Kidney (tissue), 14 donors: ENCODE data around the gene GM2A. TPM values are rescaled to one million over a fixed set of nuclear protein-coding genes. Genes with fewer than 3 reads are reported as not detected.

ENCODE experiments used
- DNase-seq, 5 donors: peaks; one replicate each; pipeline ENCODE4 v3.0.0-alpha.2; 2013 to 2020
- FAIRE-seq: peaks from 2 replicates; lab custom pipeline; 2012; peaks lifted over from hg19 to GRCh38; lab: Jason Lieb, UNC
- H3K27ac ChIP-seq, 2 donors: one replicate each; pipeline ENCODE4 v1.7.0; 2013; ENCODE audit warnings: low read depth in 2 of 2, low read length in 2 of 2, inconsistent platforms in 1 of 2
- H3K27me3 ChIP-seq: one replicate; pipeline ENCODE4 v1.7.1; 2013; ENCODE audit warnings: low read length, inconsistent platforms; ENCODE audit not compliant: control insufficient read depth, insufficient read depth
- H3K36me3 ChIP-seq, 3 donors: one replicate each; pipeline versions ENCODE4 v1.7.0 to v1.7.1; 2013; ENCODE audit warnings: low read length in 3 of 3, control low read depth in 1 of 3, inconsistent platforms in 1 of 3; ENCODE audit not compliant: insufficient read depth in 3 of 3, control insufficient read depth in 2 of 3
- H3K4me1 ChIP-seq, 3 donors: one replicate each; pipeline versions ENCODE4 v1.7.0 to v1.7.1; 2013; ENCODE audit warnings: low read length in 3 of 3, inconsistent platforms in 1 of 3, low read depth in 1 of 3; ENCODE audit not compliant: control insufficient read depth in 2 of 3, insufficient read depth in 2 of 3
- H3K4me3 ChIP-seq, 3 donors: one replicate each; pipeline versions ENCODE4 v1.7.0 to v1.8.1; 2013; ENCODE audit warnings: low read length in 3 of 3, control low read depth in 1 of 3, inconsistent platforms in 1 of 3
- H3K9ac ChIP-seq, 3 donors: one replicate each; pipeline versions ENCODE4 v1.7.0 to v1.7.1; 2013; ENCODE audit warnings: low read length in 3 of 3, control low read depth in 1 of 3, inconsistent platforms in 1 of 3
- H3K9me3 ChIP-seq, 3 donors: one replicate each; pipeline versions ENCODE4 v1.7.0 to v1.7.1; 2013; ENCODE audit warnings: low read length in 3 of 3, control low read depth in 1 of 3, inconsistent platforms in 1 of 3; ENCODE audit not compliant: control insufficient read depth in 2 of 3, insufficient read depth in 1 of 3
- CTCF ChIP-seq: IDR thresholded peaks from 3 replicates; pipeline ENCODE4 v1.5.1; 2012; ENCODE audit warnings: mild to moderate bottlenecking, moderate library complexity, borderline replicate concordance; ENCODE audit not compliant: insufficient read depth; ENCODE audit errors: extremely low read depth
- intact Hi-C: fragments of 100-400 bp; cut with DNase I; formaldehyde crosslinking; loops from one replicate; pipeline ENCODE4 v1.11.1; 2022
- polyA plus RNA-seq: library from polyadenylated mRNA; stranded (reverse); fragments of 350-450 nt; fragmentation: Illumina TruSeq; extraction: RNeasy Lipid Tissue Mini Kit (QIAGEN cat#74804); gene quantifications from one replicate; pipeline ENCODE4 v1.2.3, GENCODE V29; 2014; ENCODE audit warnings: low read depth, low replicate concordance; ENCODE audit not compliant: insufficient read depth
- total RNA-seq: library from RNA; stranded (reverse); fragmentation: NEBNext Ultra II Directional; extraction: Animal tissue kit (Norgen Biotek cat#: 25700); gene quantifications from one replicate; pipeline ENCODE4 v1.2.1, GENCODE V29; 2021
- donor health status: control.
- donor health status: control.
- donor health status: control.
- donor health status: control.
- donor health status: control.
- donor health status: DM: yes; HTN: yes; CAD: no.
- donor health status: Normal renal cell carcinoma (clear cell type).

GM2A gene
- total and polyA plus RNA-seq, 2 donors from 2014 or later = 13.7 to 29.8 TPM

- no peaks in the 10 kb centered on the region for H3K36me3 ChIP-seq
- H3K4me3 ChIP-seq = no peak overlapping the region
- intact Hi-C loops = no loop called here
- H3K4me1 ChIP-seq = no peaks in the 10 kb centered on the region
- H3K9ac ChIP-seq = no peak overlapping the region
- no peak overlapping the region for H3K27ac ChIP-seq
- no peak for TF ChIP-seq CTCF
- H3K27me3 ChIP-seq = no peaks in the 10 kb centered on the region
- FAIRE-seq (no peak), DNase-seq (no peak)
- no peaks in the 10 kb centered on the region for H3K9me3 ChIP-seq
Observed at GRCh38 chr5:151283120-151283825, 30.3 kb downstream of the GM2A start.

GRCh38 chr5:151284392-151284967 lies 31.5 kb downstream of the GM2A start:
- Histone ChIP-seq H3K9ac (no peak overlapping the region), H3K27me3 (no peaks in the 10 kb centered on the region), H3K9me3 (no peaks in the 10 kb centered on the region), H3K4me3 (no peak overlapping the region), H3K36me3 (no peaks in the 10 kb centered on the region), H3K27ac (no peak overlapping the region), H3K4me1 (no peaks in the 10 kb centered on the region)
- intact Hi-C loops = no loop called here
- TF ChIP-seq CTCF = peak; percentile 45
- DNase-seq (no peak), FAIRE-seq (no peak)

- Histone ChIP-seq H3K27me3 (no peaks in the 10 kb centered on the region), H3K27ac (no peak overlapping the region), H3K36me3 (no peaks in the 10 kb centered on the region), H3K4me1 (no peaks in the 10 kb centered on the region), H3K4me3 (no peak overlapping the region), H3K9me3 (no peaks in the 10 kb centered on the region), H3K9ac (no peak overlapping the region)
- DNase-seq (peak in 2 of 5 donors; percentile 30), FAIRE-seq (no peak)
- intact Hi-C loops = no loop called here
- no peak for TF ChIP-seq CTCF
Observed at GRCh38 chr5:151285683-151286082, 32.7 kb downstream of the GM2A start.
